Measurements from ENCODE around the gene TMCO4. TPM values are rescaled to one million over a fixed set of nuclear protein-coding genes. Genes with fewer than 3 reads are reported as not detected.

The TMCO4 gene
- total RNA-seq, 1 donor from 2014 or later, result 4.1 TPM

- no peak overlapping the region for H3K4me3 Mint-ChIP-seq (ENCODE audit: unreplicated experiment)
- H3K4me1 Mint-ChIP-seq (ENCODE audit: unreplicated experiment), result peaks cover 2% of the 10 kb centered on the region
- TF ChIP-seq CTCF (IDR thresholded peaks at IDR 0.05; ENCODE audit: unreplicated experiment), result no peak
- no peaks in the 10 kb centered on the region for H3K9me3 Mint-ChIP-seq (ENCODE audit: unreplicated experiment)
- H3K27ac Mint-ChIP-seq (ENCODE audit: unreplicated experiment), result no peak overlapping the region
- no peaks in the 10 kb centered on the region for H3K27me3 Mint-ChIP-seq (ENCODE audit: unreplicated experiment)
- DNase-seq (ENCODE audit: low spot score), result no peak
- no peaks in the 10 kb centered on the region for H3K36me3 Mint-ChIP-seq (ENCODE audit: low read depth, unreplicated experiment)
Measured at GRCh38 chr1:19708567-19709110, 91.1 kb downstream of the TMCO4 start.

- no peak overlapping the region for H3K4me3 Mint-ChIP-seq (ENCODE audit: unreplicated experiment)
- H3K36me3 Mint-ChIP-seq (ENCODE audit: low read depth, unreplicated experiment), result no peaks in the 10 kb centered on the region
- no peaks in the 10 kb centered on the region for H3K9me3 Mint-ChIP-seq (ENCODE audit: unreplicated experiment)
- H3K27me3 Mint-ChIP-seq (ENCODE audit: unreplicated experiment), result no peaks in the 10 kb centered on the region
- DNase-seq (ENCODE audit: low spot score), result no peak
- H3K27ac Mint-ChIP-seq (ENCODE audit: unreplicated experiment), result no peak overlapping the region
- peaks cover 2% of the 10 kb centered on the region for H3K4me1 Mint-ChIP-seq (ENCODE audit: unreplicated experiment)
- no peak for TF ChIP-seq CTCF (IDR thresholded peaks at IDR 0.05; ENCODE audit: unreplicated experiment)
Measured at GRCh38 chr1:19706136-19706535, 93.6 kb downstream of the TMCO4 start.

GRCh38 chr1:19705464-19705863 lies 94.3 kb downstream of the TMCO4 start:
- H3K27ac Mint-ChIP-seq (ENCODE audit: unreplicated experiment), result no peak overlapping the region
- no peak for TF ChIP-seq CTCF (IDR thresholded peaks at IDR 0.05; ENCODE audit: unreplicated experiment)
- DNase-seq (ENCODE audit: low spot score), result no peak
- no peaks in the 10 kb centered on the region for H3K9me3 Mint-ChIP-seq (ENCODE audit: unreplicated experiment)
- H3K27me3 Mint-ChIP-seq (ENCODE audit: unreplicated experiment), result no peaks in the 10 kb centered on the region
- peaks cover 2% of the 10 kb centered on the region for H3K4me1 Mint-ChIP-seq (ENCODE audit: unreplicated experiment)
- H3K4me3 Mint-ChIP-seq (ENCODE audit: unreplicated experiment), result no peak overlapping the region
- H3K36me3 Mint-ChIP-seq (ENCODE audit: low read depth, unreplicated experiment), result no peaks in the 10 kb centered on the region

- peak; percentile 94 for TF ChIP-seq CTCF (IDR thresholded peaks at IDR 0.05; ENCODE audit: unreplicated experiment)
- no peak overlapping the region for H3K27ac Mint-ChIP-seq (ENCODE audit: unreplicated experiment)
- peaks cover 2% of the 10 kb centered on the region for H3K27me3 Mint-ChIP-seq (ENCODE audit: unreplicated experiment)
- DNase-seq (ENCODE audit: low spot score), result peak; percentile 89
- H3K36me3 Mint-ChIP-seq (ENCODE audit: low read depth, unreplicated experiment), result no peaks in the 10 kb centered on the region
- peaks cover 2% of the 10 kb centered on the region for H3K4me1 Mint-ChIP-seq (ENCODE audit: unreplicated experiment)
- no peaks in the 10 kb centered on the region for H3K9me3 Mint-ChIP-seq (ENCODE audit: unreplicated experiment)
- no peak overlapping the region for H3K4me3 Mint-ChIP-seq (ENCODE audit: unreplicated experiment)
Measured at GRCh38 chr1:19704247-19705113, 95.2 kb downstream of the TMCO4 start.

GRCh38 chr1:19703280-19703679 lies 96.4 kb downstream of the TMCO4 start:
- H3K4me1 Mint-ChIP-seq (ENCODE audit: unreplicated experiment), result peaks cover 2% of the 10 kb centered on the region
- H3K4me3 Mint-ChIP-seq (ENCODE audit: unreplicated experiment), result no peak overlapping the region
- H3K27me3 Mint-ChIP-seq (ENCODE audit: unreplicated experiment), result peaks cover 2% of the 10 kb centered on the region
- H3K36me3 Mint-ChIP-seq (ENCODE audit: low read depth, unreplicated experiment), result no peaks in the 10 kb centered on the region
- H3K9me3 Mint-ChIP-seq (ENCODE audit: unreplicated experiment), result no peaks in the 10 kb centered on the region
- no peak overlapping the region for H3K27ac Mint-ChIP-seq (ENCODE audit: unreplicated experiment)
- no peak for DNase-seq (ENCODE audit: low spot score)
- TF ChIP-seq CTCF (IDR thresholded peaks at IDR 0.05; ENCODE audit: unreplicated experiment), result no peak

All from endothelial cell (in vitro differentiated cells).